Measurements from ENCODE around the gene UBE2Q2.

Gene UBE2Q2

DNA sequence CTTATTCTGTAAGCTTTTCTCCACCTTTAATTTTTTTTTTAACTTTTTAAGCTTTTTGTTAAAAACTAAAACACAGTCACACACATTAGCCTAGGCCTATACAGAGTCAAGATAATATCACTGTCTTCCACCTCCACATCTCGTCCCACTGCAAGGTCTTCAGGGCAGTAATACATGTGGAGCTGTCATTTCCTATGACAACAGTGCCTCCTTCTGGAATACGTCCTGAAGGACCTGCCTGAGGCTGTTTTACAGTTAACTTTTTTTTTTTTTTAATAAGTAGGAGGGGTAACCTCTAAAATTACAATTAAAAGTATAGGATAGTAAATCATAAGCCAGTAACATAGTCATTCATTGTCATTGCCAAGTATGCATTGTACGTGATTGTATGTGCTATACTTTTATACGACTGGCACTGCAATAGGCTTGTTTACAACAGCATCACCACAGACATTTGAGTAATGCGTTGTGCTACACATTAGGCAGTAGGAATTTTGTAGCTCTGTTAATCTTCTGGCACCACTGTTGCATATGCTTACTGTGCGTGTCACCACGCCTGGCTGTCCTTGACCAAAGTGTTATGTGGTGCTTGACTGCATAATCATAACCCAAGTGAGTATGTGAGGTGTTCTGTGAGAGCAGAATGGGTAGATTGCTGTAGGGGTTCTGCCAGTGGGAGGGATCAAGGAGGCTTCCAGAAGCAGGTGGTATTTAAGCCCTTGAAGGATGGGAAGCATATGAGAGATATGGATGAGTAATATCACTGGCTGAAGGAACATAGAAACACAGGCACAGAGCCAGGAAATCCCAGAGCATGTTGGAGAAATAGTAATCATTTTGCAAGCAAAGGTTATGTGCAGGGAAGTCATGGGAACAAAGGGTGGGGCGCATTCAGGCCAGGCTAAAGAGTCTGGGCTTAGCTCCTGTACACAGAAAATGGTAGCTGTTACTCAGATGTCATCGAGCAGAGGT is 78.8 kb downstream of the UBE2Q2 start:
- in situ Hi-C loops (cut with HindIII; ENCODE audit: low sequenced_read_pairs) = no loop called here

DNA sequence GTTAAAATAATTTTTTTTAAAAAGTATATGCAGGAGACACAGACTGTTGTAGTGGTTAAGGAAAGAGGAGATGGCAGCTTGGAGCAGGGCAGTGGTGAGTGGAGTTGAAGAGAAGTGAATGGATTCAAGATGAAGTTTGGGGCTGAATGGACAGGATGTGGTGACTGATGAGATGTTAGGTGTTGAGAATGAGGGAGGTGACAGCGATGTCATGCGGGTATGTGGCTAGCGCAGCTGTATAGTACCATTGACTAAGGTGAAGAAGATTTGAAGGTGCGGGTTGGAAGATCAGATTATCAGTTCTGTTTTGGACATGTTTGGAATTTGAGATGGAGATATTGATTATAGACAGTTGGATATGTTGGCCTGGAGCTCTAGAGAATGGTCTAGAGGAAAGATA is 80.5 kb downstream of the UBE2Q2 start:
- in situ Hi-C loops (cut with HindIII; ENCODE audit: low sequenced_read_pairs) = no loop called here

DNA sequence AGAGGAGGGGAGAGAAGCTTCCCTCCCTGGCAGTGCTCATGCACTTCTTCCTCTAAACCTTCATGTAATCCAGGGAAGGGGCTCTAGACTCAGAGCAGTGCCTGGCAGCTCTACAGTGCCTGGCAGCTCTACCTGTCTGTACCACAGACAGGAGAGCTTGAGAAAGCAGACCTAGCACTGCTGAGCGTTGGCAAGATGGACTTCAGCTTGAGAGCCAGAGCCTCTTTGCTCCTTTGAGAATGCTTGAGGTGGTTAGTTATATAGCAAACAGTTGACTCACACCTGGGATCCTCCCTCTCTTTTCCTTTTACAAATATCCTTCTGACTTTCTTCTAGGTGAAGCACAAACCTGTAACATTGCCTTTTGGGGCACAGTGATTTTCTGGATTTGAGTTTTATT is 81.3 kb downstream of the UBE2Q2 start:
- in situ Hi-C loops (cut with HindIII; ENCODE audit: low sequenced_read_pairs) = no loop called here

DNA sequence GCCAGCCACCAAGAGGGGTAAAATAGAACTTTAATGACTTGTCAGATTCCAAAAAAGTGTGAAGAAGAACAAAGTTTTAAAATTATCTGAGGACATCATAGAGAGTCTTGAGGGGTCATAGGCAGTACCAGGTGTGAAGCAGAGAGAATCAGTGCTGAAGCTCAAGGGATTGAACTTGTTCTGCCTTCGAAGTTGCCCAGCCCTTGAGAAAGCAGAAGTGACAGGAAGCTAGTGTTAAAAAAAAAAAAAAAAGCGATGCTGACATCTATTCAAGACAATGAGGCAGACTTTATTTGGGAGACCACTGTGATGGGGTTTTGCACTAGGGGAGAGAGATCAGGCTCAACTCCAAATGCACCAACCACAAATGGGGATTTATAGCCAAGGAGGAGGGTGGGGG is 82.2 kb downstream of the UBE2Q2 start:
- in situ Hi-C loops (cut with HindIII; ENCODE audit: low sequenced_read_pairs) = no loop called here

DNA sequence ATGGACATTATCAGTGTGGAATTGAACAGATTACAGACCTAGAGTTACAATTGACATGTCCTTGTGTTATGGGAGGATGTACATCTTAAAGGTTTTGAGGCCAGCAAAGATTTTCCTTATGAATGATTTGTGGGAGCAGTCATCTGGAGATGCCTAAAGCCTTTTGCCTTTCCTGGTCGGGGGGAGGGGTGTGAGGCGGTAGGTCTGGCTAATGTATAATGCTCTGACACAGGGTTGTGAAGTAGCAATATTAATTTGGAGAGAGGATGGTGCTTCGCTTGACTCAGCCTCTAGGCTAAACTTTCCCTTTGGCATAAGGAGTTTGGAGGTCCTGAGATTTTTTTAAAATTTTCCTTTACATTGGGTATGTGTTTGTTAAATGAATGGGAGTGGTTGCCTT is 83.7 kb downstream of the UBE2Q2 start:
- in situ Hi-C loops (cut with HindIII; ENCODE audit: low sequenced_read_pairs) = no loop called here

DNA sequence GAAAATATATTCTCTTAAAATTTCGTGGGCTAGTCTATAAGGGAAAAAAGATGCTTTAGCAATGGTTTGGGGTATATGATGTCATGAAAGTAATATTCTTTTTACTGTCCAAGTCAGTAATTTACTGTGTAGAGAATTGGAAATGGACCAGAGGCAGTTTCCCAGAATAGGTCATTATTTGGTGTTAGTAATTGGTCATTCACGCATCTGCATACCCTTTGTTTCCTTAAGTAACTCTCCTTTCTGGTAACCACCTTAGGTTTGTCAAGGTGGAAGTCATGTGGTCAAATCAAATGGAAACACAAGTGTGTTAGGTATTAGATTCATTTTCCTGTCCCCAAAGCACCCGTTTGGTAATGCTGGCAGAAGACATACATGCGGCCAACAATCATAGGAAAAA is 84.4 kb downstream of the UBE2Q2 start:
- in situ Hi-C loops (cut with HindIII; ENCODE audit: low sequenced_read_pairs) = no loop called here

DNA sequence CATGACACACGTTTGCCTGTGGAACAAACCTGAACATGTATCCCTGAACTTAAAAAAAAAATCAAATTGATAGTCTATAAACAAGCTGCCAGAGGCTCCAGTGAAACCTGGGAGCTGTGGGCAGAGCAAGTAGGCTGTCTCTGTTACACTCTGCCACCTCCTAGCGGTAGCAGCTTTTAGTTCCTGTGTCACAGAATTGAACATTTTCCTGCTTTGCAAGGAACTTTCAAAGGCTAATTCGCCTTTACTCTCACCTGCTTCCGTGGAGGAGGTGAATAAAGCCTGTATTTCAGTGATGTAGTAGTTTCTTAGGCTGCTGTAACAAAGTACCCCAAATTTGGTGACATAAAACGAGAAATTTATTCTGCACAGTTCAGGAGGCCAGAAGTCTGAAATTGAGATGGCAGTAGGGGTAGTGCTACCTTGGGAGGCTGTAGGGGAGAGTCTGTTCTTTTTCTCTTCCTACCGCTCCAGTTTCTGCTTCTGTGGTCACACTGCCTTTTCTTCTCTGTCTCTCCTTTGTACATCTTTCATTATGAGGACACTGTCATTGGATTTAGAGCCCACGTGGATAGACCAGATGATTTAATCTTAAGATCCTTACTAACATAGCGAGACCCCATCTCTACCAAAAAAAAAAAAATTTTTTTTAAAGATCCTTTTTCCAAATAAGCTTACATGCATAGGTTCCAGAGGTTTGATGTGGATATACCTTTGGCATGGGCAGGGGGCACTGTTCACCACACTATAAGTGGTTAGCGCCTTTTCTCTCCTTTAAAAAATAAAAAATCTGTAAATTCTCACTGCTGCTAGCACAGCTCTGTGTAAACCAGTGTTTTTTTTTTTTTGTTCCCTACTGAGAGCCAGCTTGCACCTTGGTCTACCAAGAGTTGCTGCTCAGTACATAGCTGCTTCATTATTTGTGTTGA is 85.7 kb downstream of the UBE2Q2 start:
- in situ Hi-C loops (cut with HindIII; ENCODE audit: low sequenced_read_pairs) = no loop called here

DNA sequence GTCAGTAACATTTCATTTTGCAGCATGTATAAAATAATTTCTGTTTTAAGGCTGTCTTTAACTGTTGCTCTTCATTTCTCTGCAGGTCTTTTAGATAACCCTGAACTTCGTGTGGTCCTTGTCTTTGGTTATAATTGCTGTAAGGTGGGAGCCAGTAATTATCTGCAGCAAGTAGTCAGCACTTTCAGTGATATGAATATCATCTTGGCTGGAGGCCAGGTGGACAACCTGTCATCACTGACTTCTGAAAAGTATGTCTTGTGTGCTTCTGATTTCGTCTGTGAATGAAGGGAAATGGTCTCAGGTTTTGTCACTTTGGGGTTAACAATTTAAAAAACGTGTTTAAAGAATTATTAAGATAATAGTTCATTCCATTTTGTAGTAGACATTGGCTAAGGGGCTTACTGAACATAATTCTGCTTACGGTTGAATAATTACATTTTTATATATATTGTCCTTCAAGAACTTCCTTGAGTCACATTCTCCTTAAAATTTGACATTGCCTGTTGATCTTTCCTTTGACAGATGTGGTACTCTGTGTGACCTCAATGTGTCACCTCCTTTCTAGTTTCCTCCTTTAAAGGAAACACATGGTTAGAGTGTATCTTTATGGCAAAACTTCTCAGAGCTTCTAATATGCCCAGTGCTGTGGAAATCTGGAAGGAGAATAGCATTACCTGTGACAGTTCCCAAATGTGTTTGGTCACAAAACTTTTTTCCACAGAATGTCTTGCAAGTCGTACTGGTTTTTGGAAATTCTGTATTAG is 86.7 kb downstream of the UBE2Q2 start:
- in situ Hi-C loops (cut with HindIII; ENCODE audit: low sequenced_read_pairs) = no loop called here

DNA sequence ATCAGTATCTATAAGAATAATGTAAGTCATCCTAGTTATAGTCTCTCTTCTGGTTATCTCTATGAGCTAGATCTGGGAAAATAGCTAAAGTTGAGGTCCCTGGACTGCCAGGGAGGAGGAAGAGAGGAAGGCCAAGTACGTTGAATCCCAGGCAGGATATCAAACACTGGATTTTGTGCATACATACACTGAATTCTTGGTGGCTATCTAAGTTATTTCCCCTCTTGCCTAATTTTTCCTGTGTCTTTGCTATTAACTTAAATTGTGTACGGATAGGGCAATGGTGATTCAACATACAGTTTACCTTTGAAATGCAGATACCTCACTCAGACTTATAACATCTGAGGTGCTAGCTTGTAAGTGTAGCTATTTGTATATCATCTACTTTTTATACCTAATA is 87.6 kb downstream of the UBE2Q2 start:
- in situ Hi-C loops (cut with HindIII; ENCODE audit: low sequenced_read_pairs) = no loop called here

DNA sequence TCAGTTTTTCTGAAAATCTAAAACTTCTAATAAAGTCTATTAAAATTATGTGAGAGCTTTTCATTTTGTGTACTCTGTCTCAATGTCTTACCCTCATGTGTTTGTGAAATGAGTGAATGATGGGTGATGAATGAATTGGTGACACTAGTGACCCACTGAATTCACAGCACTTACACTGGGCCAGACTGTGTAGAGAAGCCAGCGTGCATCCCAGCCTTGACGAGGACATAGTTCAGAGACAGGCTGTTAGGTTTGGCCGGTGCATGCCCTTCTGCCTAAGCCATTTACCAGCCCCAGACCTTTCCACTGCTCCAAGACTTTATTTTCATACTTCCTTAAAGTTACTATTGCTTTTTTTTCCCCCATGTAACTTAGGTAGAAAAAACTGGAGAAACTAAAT is 99.2 kb downstream of the UBE2Q2 start:
- in situ Hi-C loops (cut with HindIII; ENCODE audit: low sequenced_read_pairs) = no loop called here

DNA sequence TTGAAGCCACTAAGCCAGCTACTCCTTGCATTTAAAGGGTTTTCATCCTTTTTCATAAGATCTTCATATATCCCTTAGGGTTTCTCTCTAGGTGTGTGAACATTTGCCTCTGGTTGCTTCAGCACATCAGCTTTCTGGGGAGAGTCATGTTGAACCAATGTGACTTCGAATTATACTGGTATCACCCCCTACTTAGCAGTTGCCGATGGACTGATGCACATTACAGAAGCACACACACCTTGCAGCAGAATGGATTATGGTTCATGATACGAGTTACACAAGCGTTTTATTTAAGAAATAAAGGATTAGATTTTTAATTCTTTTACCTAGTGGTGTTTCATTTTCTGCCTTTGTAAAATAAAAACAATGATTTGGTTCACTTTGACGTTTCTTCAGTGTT is 100.0 kb downstream of the UBE2Q2 start:
- in situ Hi-C loops (cut with HindIII; ENCODE audit: low sequenced_read_pairs) = no loop called here

DNA sequence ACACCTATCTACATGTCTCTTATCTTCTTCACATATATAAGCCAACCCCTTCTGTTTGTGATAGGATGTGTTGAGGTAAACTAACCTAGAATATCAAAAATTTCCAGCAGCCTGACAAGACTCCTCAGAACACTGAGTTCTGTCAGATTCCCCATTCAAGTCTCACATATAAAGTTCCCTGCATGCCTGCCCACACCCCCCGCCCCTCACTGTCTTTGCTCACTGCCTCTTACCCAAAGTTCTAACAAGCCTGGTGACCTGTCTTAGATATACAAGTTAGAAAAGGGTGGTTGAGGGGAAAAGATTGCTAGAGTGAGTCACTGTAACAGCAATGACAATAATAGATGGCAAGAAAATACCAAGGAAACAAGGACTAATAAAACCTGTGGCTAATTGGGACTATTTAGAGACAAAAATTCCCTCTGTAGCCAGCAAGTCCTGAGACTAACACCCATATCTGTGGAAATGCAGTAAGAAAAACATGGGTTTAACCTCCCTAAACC is 100.5 kb downstream of the UBE2Q2 start:
- in situ Hi-C loops (cut with HindIII; ENCODE audit: low sequenced_read_pairs) = no loop called here

DNA sequence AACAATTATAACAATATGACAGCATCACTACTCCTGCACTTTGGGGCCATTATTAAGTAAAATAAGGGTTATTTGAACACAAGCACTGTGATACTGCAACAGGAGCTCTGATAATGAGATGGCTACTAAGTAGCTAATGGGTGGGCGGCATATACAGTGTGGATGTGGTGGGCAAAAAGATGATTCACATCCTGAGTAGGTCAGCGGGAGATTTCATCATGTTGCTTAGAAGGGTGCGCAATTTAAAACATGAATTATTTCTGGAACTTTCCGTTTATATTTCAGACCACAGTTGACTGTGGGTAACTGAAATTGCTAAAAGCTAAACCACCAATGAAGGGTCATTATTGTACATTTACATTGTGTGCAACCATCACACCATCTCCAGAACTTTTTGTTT is 102.7 kb downstream of the UBE2Q2 start:
- in situ Hi-C loops (cut with HindIII; ENCODE audit: low sequenced_read_pairs) = no loop called here

DNA sequence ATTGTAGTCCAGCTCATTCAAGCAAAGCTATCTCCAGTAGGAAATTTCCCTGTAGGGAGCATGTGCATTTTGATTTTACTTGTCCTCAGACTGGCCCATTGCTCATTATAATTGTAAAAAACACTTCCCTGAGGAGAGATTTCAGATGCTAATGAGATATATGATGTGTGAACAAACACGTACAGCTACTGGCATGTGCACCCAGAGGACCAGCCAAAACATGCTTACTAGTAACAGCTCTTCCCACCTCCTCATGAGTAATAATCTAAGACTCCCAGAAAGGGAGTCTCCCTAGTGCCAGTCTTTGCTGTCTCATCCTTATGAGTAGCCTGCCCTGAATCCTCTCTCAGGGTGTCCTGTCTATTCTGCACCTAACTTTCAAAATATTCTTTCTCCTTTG is 103.8 kb downstream of the UBE2Q2 start:
- in situ Hi-C loops (cut with HindIII; ENCODE audit: low sequenced_read_pairs) = no loop called here

DNA sequence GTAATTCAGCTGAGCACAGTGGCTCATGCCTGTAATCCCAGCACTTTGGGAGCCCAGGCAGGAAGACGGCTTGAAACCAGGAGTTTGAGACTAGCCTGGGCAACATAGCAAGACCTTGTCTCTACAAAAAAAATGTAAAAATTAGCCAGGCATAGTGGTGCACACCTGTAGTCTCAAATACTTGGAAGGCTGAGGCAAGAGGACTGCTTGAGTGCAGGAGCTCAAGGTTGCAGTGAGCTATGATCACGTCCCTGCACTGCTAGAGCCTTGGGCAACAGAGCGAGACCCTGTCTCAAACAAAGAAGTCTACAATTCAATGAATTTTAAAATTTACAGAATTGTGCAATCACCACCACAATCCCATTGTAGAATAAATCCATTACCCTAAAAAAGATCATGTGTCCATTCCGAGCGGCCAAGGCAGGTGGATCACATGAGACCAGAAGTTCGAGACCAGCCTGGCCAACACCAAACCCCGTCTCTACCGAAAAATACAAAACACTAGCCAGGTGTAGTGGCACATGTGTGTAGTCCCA is 105.6 kb downstream of the UBE2Q2 start:
- in situ Hi-C loops (cut with HindIII; ENCODE audit: low sequenced_read_pairs) = no loop called here

Measured in endothelial cell of hepatic sinusoid (primary cell).